Esophagus squamous epithelium (tissue), 4 donors: ENCODE data around the gene LDHB.

ENCODE experiments used
- POLR2A ChIP-seq, 4 donors: fragments of 450-650 bp; IDR thresholded peaks; one replicate each; pipeline ENCODE4 v1.6.1; 2017; ENCODE audit warnings: antibody characterized with exemption in 4 of 4, mild to moderate bottlenecking in 4 of 4, moderate library complexity in 3 of 4
- TF ChIP-seq, protein P1 (sequence below), 6 experiments: fragments of 450-650 bp in 4 of 6; fragments of 200-600 bp in 2 of 6; sonication (generic) in 2 of 6; IDR thresholded peaks; one replicate each; pipeline ENCODE4 v1.5.1; 2016 to 2019; ENCODE audit warnings: antibody characterized with exemption in 6 of 6, mild to moderate bottlenecking in 4 of 6, moderate library complexity in 4 of 6

GRCh38 chr12:21675641-21676040, 18.0 kb upstream of the LDHB start:
- TF ChIP-seq, protein P1, sequence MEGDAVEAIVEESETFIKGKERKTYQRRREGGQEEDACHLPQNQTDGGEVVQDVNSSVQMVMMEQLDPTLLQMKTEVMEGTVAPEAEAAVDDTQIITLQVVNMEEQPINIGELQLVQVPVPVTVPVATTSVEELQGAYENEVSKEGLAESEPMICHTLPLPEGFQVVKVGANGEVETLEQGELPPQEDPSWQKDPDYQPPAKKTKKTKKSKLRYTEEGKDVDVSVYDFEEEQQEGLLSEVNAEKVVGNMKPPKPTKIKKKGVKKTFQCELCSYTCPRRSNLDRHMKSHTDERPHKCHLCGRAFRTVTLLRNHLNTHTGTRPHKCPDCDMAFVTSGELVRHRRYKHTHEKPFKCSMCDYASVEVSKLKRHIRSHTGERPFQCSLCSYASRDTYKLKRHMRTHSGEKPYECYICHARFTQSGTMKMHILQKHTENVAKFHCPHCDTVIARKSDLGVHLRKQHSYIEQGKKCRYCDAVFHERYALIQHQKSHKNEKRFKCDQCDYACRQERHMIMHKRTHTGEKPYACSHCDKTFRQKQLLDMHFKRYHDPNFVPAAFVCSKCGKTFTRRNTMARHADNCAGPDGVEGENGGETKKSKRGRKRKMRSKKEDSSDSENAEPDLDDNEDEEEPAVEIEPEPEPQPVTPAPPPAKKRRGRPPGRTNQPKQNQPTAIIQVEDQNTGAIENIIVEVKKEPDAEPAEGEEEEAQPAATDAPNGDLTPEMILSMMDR (IDR thresholded peaks at IDR 0.05) = no peak
- TF ChIP-seq POLR2A (IDR thresholded peaks at IDR 0.05) = no peak
